Left lobe of liver (tissue), 2 donors: ENCODE measurements around the gene NKG7. TPM values are rescaled to one million over a fixed set of nuclear protein-coding genes. Genes with fewer than 3 reads are reported as not detected.

Experiments
- ATAC-seq: fragments of 200-7000 bp; cut with Tn5 transposase; one replicate; pipeline ENCODE4 v1.9.1; 2020; ENCODE audit warnings: mild to moderate bottlenecking, moderate library complexity
- DNase-seq: peaks from one replicate; pipeline ENCODE4 v3.0.0-alpha.2; 2020; ENCODE audit warnings: low spot score
- total RNA-seq: library from RNA; stranded (reverse); gene quantifications from one replicate; pipeline ENCODE4 v1.2.1, GENCODE V29; 2021
- donor health status: DM: no; HTN: no; CAD: no; lungs with moderate emphysema.
- donor health status: DM: no; HTN: yes; CAD: no.

Gene NKG7
- total RNA-seq, 1 donor from 2014 or later, result 1.7 TPM

- ATAC-seq (no peak), DNase-seq (no peak)
Measured at GRCh38 chr19:51392701-51393100, 20.2 kb upstream of the NKG7 start.

GRCh38 chr19:51391073-51391611, 18.7 kb upstream of the NKG7 start:
- ATAC-seq, result no peak

GRCh38 chr19:51389143-51389542, 16.7 kb upstream of the NKG7 start:
- DNase-seq (no peak), ATAC-seq (no peak)

More at GRCh38 chr19:51391073-51391611, 18.7 kb upstream of the NKG7 start:
- DNase-seq, result no peak

GRCh38 chr19:51387924-51388389, 15.5 kb upstream of the NKG7 start, which contains the start of gene LIM2:
TSS of gene LIM2 (minus strand) at chr19:51387974. CDS start at chr19:51387443, 531 bp downstream.
- DNase-seq (no peak), ATAC-seq (no peak)

- ATAC-seq, result no peak
- DNase-seq, result no peak
Measured at GRCh38 chr19:51386882-51387520, 14.5 kb upstream of the NKG7 start.

GRCh38 chr19:51382004-51382403, 9.6 kb upstream of the NKG7 start:
- ATAC-seq, result no peak
- no peak for DNase-seq

GRCh38 chr19:51380379-51380778, 7.9 kb upstream of the NKG7 start:
- DNase-seq, result no peak
- no peak for ATAC-seq

- DNase-seq (no peak), ATAC-seq (no peak)
Measured at GRCh38 chr19:51377422-51377821, 5.0 kb upstream of the NKG7 start.

GRCh38 chr19:51375504-51376221, 3.2 kb upstream of the NKG7 start:
- DNase-seq (no peak), ATAC-seq (no peak)

GRCh38 chr19:51372021-51372648, 319 bp downstream of the NKG7 start:
- DNase-seq (no peak), ATAC-seq (no peak)

GRCh38 chr19:51371186-51371690, 1.2 kb downstream of the NKG7 start:
- DNase-seq, result no peak

GRCh38 chr19:51370230-51370629, 2.2 kb downstream of the NKG7 start:
- ATAC-seq (no peak), DNase-seq (no peak)

More at GRCh38 chr19:51371186-51371690, 1.2 kb downstream of the NKG7 start:
- no peak for ATAC-seq

GRCh38 chr19:51368366-51369282, 3.8 kb downstream of the NKG7 start, which contains the start of gene CLDND2:
TSS of gene CLDND2 (minus strand) at chr19:51369003. CDS start at chr19:51368577, 426 bp downstream.
- DNase-seq, result no peak
- ATAC-seq, result no peak

GRCh38 chr19:51367565-51368365, 4.7 kb downstream of the NKG7 start:
- DNase-seq, result peak; percentile 99
- peak; percentile 81 for ATAC-seq

- ATAC-seq (no peak), DNase-seq (peak; percentile 72)
Measured at GRCh38 chr19:51367255-51367564, 5.2 kb downstream of the NKG7 start.

- ATAC-seq (peak; percentile 72), DNase-seq (peak; percentile 99)
Measured at GRCh38 chr19:51366389-51367254, 5.8 kb downstream of the NKG7 start.

GRCh38 chr19:51365965-51366388, 6.5 kb downstream of the NKG7 start, which contains the start of gene ETFB:
TSS of gene ETFB (minus strand) at chr19:51366388. CDS start at chr19:51366326, 62 bp downstream.
- no peak for ATAC-seq
- DNase-seq, result no peak
